SHP77 treated with DMSO at 0.1 percent for 48 hours (cell line): Measurements from ENCODE around the gene HOXC11.
A peak's percentile ranks its signal among the peaks of the same experiment; 100 is the strongest.

Source experiments
- DNase-seq: peaks from one replicate; lab custom pipeline; 2025; lab: John Stamatoyannopoulos, UW

The HOXC11 gene

GRCh38 chr12:54010053-54010971 is 37.4 kb downstream of the HOXC11 start:
- DNase-seq: no peak

DNA sequence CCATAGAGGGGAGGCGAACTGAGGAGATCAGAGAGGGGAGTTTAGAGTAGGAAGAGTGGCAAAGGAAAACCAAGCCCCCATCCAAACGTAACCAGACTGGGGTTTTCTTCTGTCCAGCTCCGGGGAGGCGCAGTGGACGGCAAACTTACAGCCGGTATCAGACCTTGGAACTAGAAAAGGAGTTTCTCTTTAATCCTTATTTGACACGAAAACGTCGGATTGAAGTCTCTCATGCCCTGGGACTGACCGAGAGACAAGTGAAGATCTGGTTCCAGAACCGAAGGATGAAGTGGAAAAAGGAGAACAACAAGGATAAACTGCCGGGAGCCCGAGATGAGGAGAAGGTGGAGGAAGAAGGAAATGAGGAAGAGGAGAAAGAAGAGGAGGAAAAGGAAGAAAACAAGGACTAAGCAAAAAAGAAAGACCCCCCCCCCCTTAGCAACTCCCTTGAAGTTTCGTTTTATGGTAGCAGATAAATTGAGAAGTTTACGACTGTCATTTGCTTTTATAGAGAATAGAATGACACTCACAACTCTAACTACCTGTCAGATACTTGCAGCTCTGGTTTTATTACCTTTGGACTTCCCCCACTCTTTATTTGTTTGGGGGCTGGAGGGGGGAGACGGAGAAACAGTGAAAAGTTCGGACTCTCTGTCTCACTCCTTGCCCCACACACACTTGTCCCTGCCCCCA is 38.2 kb downstream of the HOXC11 start:
- DNase-seq: no peak

GRCh38 chr12:54011665-54012532 is 39.0 kb downstream of the HOXC11 start:
- DNase-seq: no peak

GRCh38 chr12:54012631-54013409 is 39.9 kb downstream of the HOXC11 start:
- DNase-seq: no peak

GRCh38 chr12:54014377-54015017 is 41.6 kb downstream of the HOXC11 start:
- DNase-seq: no peak

DNA sequence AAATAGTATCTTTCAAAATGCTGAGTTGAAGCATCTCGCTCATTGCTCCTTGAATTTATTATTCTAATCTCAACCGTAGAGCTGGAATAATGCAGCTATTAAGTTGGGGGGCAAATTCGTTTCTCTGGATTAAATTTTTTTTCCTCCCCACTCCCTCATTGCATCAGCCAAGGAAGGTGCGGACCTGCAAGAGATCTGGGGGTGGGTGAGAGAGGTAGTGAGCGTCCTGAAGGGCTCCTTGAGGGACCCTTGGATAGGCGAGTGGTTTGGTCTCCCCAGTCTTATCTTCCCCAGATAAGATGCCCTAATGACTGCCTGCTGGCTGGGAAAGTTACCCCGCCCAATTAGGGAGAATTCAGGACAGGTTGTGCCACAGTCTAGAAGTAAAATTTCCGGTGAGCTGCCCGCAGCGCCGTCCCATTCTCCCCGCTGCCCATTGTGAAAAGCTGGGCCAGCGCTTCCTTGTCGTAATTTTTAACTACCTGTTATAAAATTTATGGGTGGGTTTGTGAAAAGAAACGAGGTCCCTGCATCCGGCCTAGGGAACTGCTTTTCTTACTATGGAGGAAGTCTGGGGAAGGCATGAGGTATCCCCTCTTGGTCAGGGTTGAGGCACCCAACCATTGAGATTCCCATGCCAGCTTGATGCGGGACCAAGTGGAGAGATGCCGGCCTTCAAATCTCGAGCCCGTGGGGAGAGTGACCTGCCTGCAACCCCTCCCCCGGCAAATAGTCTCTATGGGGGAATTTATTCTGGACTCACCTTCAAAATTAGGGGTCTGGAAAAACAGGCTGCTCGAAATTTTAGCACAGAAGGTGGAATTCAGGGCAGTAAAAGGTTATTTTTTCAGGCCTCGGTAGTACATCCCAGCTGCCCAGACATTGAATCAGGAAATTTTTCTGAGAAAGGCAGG is 42.3 kb downstream of the HOXC11 start:
- DNase-seq: no peak

DNA sequence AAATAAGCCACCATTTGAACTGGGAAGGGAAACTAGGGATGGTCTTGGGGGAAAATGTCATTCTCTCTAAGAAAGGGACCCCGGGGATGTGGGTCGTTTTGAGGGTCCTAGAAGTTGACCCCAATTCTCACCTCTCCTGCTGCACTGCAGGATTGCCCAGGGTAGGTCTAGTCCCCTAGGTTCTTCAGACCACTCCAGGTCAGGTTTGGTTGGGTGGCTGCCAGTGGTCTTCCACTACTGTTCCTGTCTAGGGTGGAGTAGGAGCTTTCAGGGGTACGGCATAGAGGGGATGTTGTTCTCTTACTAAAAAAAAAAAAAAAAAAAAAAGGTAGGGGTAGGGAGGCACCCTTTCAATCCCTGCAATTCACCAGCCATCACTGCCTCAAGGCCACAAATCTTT is 43.1 kb downstream of the HOXC11 start:
- no peak for DNase-seq

DNA sequence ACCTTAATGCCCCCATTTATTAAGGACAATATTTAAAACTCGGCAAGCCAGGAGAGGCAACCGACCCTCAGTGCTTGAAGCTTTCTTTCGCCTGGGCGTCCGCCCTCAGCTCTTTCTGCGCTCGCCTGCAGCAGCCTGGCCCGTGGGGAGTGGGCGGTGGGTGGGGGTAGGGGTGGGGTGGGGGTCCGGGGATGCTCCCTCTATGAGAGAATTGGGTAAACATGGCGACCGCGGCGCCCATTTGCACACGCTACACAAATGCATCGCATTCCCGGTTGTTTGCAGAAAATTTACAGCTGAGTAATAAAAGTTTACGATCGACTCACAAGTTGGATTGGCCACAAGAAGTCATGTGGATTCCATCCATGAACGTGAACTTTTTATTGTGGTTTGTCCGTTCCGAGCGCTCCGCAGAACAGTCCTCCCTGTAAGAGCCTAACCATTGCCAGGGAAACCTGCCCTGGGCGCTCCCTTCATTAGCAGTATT is 43.6 kb downstream of the HOXC11 start:
- peak; percentile 17 for DNase-seq

DNA sequence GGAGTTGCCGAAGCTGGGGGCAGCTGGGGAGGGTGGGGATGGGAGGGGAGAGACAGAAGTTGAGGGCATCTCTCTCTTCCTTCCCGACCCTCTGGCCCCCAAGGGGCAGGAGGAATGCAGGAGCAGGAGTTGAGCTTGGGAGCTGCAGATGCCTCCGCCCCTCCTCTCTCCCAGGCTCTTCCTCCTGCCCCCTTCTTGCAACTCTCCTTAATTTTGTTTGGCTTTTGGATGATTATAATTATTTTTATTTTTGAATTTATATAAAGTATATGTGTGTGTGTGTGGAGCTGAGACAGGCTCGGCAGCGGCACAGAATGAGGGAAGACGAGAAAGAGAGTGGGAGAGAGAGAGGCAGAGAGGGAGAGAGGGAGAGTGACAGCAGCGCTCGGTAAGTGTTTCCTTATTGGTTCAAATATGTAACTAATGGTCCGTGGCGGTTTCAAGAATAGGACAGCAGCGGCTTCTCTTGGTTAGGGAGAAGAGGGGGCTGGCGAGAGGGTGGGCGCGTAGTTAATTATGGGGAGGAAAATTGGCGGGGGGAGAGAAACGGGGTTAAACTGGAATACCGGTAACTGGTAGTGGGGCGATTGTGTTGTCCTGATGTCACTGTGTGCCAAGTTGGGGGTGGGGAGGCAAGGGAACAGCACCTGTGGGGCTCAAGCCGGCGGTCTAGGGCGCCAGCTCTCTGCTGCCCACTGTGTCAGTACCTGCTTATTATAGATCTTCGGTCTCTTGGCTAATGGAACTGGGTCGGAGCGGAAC is 44.3 kb downstream of the HOXC11 start:
- DNase-seq: peak; percentile 80

DNA sequence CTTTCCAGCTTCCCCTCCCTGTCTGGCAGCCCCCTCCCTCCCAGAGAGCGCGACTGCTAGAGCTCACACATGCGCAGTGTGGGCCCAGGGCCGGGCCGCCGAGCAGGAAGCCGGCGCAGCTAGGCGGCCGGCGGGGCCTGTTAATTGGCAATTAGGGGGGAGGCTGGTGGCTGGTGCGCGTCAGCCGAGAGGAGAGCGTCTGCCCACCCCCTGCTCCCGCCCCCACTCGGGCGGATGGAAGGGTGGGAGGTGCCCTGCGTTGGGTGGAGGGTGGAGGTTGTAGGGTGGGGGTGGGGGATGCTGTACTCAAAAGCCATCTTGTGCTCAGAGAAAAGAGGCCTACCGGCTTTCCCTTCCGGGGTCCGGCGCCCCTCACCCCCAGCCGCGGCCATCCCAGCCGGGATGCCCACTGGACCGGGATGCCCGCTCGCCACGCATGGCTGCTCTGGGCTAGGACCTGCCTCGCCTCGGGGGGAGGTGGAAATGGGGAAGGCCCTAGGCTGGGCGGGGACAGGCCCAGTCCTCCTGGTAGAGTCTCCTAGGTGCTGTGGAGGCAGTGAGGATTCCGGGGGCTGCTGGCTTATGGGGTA is 45.0 kb downstream of the HOXC11 start:
- DNase-seq: peak; percentile 88

- DNase-seq: peak; percentile 19
Observed at GRCh38 chr12:54018468-54018984, 45.6 kb downstream of the HOXC11 start.

DNA sequence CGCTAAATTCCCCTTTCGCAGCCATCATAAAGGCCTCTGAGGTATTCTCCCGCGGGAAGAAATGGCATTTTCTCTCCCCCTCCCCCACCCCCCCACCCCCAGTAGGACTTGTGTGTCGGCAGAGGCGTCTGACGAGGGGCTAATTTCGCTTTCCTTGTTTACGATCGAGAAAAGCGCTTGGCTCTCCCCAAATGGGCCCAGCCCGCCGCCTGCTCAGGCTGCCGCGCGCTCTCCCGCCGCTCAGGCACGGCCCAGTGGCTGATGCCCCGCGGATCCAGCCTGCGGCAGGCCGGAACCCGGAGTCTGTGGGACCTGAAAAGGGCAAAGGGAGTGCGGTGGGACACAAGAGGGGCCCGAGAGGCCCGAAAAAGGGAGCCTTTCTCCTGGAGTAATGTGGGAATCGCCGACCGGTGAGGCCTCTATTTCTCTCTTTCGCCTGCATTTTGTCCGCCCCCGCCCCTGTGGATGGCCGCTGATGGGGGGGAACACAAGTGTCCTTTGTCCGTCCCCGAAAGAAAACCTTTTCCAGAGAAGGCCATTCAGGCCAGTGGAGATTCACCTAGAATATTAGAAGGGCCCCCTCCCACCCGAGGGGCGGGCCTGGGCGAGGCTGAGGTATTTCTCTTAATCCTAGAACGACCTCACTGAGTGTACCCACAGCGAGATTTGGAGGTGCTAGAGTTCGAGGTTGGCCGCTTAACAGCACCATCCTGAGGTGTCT is 46.3 kb downstream of the HOXC11 start:
- no peak for DNase-seq

GRCh38 chr12:54019924-54020590 is 47.1 kb downstream of the HOXC11 start:
- DNase-seq: peak; percentile 34

GRCh38 chr12:54020591-54021405 is 47.9 kb downstream of the HOXC11 start:
- DNase-seq: no peak

DNA sequence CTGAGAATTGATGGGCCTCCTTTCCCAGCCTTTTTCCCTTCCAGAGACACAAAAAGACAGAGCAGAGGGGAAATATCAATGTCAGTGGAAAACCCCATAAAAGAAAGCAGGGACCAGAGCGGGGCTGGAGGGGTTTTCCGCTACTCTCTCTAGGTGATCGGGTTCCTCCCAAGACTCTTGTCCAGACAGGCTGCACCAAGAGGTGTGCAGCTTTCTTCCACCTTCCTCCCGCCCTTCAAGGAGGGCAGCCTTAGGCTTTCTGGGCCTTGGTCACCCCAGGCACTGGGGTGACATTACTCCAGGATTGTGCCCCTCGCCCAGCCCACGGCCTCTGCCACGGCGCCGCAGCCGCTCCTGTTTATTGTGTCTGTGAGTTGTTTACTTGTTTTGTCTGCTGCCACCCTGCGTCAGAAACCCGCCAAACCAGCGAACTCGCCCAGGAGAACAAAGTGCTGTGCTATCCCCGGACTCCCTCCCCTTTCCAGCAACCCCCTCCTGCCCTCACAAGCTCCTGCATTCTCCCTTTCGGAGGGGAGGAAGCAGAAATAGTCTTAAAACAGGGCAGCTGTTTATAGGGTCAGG is 48.6 kb downstream of the HOXC11 start:
- no peak for DNase-seq
